T-helper 2 cell treated with Interferon-gamma antibody and Interleukin-4, amounts not matched to agents 100 ng/mL and 5 ng/mL, for 36 hours (primary cell): ENCODE results near the gene GKN1. TPM values are rescaled to one million over a fixed set of nuclear protein-coding genes. Genes with fewer than 3 reads are reported as not detected.
"Not testable (repeated sequence)": the region's sequence is repeated elsewhere in the genome, so short reads cannot be mapped to it uniquely, and the experiment has no call there.

Experiments
- intact Hi-C: fragments of 100-400 bp; cut with micrococcal nuclease; formaldehyde crosslinking; loops from one replicate; pipeline ENCODE4 v1.15.1; 2023
- total RNA-seq: library from RNA; stranded (reverse); gene quantifications from 2 replicates; pipeline ENCODE4 v1.2.3, GENCODE V29; 2022

The GKN1 gene
- not detected in 2 replicates for total RNA-seq

DNA sequence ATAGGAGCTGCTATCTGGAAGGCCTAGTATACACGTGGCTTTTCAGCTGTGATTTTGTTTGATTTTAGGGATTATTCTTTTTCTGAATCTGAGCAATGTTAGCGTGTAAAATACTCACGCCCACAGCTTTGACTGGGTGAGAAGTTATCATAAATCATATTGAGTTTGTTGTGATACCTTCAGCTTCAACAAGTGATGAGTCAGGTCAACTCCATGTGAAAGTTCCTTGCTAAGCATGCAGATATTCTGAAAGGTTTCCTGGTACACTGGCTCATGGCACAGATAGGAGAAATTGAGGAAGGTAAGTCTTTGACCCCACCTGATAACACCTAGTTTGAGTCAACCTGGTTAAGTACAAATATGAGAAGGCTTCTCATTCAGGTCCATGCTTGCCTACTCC, at the start of gene GKN1:
TSS of gene GKN1 (plus strand) at position 386 of the 400 bp plus-strand sequence. CDS start 42 bp downstream, outside the sequence.
- intact Hi-C loops: no loop called here

GRCh38 chr2:68925295-68925896, 49.0 kb upstream of the GKN1 start:
- intact Hi-C loops: loop anchor here (1.0 to 10.0 kb wide), 7 partner anchors 15 to 661 kb away; no protein-coding TSS in a partner anchor

GRCh38 chr2:68926796-68927195, 47.6 kb upstream of the GKN1 start:
- intact Hi-C loops: loop anchor here (5.0 to 10.0 kb wide), 2 partner anchors 319 to 662 kb away; no protein-coding TSS in a partner anchor

DNA sequence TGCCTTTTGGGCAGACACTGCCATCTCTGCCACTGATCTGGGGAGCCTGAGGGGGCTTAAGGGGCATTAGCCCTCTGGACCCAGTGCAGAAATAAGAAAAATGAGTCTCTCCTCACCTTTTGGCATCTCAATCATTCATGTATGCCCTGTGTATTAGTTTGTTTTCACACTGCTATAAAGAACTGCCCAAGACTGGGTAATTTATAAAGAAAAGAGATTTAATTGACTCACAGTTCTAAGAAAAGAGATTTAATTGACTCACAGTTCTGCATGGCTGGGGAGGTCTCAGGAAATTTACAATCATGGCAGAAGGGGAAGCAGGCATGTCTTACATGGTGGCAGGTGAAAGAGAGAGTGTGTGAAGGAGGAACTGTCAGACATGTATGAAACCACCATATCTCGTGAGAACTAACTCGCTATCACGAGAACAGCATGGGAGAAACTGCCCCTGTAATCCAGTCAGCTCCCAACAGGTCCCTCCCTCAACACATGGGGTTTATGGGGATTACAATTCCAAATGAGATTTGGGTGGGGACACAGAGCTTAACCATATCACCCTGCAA, 43.2 kb upstream of the GKN1 start:
- intact Hi-C loops: no loop called here

- intact Hi-C loops: no loop called here
Measured at GRCh38 chr2:68931799-68932198, 42.6 kb upstream of the GKN1 start.

- intact Hi-C loops: no loop called here
Measured at GRCh38 chr2:68932402-68932801, 42.0 kb upstream of the GKN1 start.

DNA sequence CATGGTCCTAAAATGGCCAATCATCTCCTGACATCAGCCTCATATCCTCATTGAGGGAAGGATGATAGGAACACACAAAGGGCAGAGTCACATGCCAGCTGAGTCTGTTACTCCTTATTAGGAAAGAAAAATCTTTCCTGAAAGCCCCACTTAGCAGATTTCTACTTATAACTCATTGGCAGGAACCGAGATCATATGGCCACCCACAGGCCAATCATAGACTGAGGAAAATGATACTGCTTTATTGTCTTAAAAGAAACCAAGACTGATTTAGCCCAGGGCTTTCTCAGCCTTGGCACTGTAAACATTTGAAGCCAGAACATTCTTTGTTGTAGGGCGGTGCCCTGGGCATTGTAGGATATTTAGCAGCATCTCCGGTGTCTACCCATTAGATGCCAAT, 40.4 kb upstream of the GKN1 start:
- intact Hi-C loops: no loop called here

- intact Hi-C loops: no loop called here
Measured at GRCh38 chr2:68935471-68935870, 39.0 kb upstream of the GKN1 start.

DNA sequence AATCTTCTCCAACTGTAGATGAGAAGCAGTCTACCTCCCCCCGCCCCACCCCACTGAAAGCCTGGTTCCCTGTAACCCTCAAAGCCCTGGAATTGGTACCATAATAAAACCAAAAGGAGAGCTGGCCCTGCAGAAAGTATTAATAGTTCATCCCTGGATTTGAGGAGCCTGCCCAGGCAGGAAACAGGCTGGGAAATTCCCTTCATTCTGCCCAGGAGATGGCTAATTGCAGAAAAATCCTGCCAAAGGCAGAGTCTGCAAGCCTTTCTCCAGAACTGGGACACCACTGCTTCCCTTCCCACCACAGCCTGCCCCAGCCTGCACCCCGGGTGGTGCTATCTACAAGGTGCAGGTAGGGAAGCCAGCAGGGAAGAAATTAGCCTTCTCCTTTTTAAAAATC, 38.0 kb upstream of the GKN1 start:
- intact Hi-C loops: no loop called here

- intact Hi-C loops: no loop called here
Measured at GRCh38 chr2:68936889-68937288, 37.5 kb upstream of the GKN1 start.

GRCh38 chr2:68937346-68938055, 36.9 kb upstream of the GKN1 start:
- intact Hi-C loops: no loop called here

- intact Hi-C loops: no loop called here
Measured at GRCh38 chr2:68938938-68939337, 35.5 kb upstream of the GKN1 start.

DNA sequence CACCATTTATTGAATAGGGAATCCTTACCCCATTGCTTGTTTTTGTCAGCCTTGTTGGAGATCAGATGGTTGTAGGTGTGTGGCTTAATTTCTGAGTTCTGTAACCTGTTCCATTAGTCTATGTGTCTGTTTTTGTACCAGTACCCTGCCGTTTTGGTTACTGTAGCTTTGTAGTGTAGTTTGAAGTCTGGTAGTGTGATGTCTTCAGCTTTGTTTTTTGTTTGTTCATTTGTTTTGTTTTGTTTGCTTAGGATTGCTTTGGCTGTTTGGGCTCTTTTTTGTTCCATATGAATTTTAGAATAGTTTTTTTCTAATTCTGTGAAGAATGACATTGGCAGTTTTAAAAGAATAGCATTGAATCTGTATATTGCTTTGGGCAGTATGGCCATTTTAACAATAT, 34.5 kb upstream of the GKN1 start:
- intact Hi-C loops: no loop called here

DNA sequence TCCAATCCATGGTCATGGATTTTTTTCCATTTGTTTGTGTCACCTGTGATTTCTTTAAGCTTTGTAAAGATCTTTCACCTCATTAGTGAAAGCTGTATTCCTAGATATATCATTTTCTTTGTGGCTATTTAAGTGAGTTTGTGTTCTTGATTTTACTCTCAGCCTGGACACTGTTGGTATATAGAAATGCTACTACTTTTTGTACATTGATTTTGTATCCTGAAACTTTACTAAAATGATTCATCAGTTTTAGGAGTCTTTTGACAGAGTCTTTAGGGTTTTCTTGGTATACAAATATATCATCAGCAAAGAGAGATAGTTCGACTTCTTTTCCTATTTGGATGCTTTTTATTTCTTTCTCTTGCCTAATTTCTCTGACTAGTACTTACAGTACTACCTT, 34.1 kb upstream of the GKN1 start:
- intact Hi-C loops: no loop called here

GRCh38 chr2:68942827-68943226, 31.6 kb upstream of the GKN1 start:
- intact Hi-C loops: no loop called here

DNA sequence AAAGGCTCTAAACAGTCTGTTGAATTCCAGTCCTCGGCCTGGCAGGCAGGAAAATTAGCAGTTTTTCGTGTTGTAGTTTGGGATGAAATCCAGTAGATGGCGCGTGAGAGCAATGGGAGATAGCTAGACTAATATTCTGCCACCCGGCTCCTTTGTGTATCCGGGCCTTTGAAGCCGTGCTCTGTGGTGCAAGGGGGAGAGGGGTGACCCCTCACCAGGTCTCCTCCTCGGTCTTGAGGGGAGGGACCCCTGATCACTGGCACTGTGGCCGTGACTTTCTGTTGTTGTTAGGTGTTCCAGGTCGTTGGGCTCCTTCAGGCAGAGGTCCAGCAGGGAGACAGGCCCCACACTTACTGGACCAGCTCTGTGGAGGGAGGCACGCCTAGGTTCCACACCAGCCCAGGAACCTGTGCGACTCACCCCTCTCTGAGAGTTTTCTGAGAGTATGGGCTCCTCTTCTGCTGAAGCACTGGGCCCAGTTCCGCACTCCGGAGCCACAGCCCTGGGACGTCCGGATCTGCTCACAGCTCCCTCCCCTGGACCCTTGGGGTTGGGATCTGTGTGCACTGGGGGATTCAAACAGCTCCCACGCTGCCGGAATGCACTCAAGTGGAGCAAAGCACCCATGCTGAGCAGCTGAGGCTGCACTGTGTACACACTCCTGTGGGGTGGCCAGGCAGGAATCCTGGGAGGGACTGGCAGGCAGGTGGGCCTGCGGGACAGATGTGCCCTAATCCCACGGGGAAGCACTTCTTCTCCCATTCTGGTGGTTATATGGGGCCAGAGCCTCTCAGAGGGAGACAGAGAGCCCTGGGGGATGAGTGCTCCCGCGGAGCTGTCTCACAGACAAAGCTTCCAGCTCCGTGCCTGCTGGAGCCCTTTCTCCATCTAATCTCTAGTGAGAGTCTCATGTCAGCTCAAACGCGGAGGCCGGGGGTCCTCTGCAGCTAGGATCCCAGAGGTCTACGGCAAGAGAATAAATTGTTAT, 30.6 kb upstream of the GKN1 start:
- intact Hi-C loops: no loop called here

DNA sequence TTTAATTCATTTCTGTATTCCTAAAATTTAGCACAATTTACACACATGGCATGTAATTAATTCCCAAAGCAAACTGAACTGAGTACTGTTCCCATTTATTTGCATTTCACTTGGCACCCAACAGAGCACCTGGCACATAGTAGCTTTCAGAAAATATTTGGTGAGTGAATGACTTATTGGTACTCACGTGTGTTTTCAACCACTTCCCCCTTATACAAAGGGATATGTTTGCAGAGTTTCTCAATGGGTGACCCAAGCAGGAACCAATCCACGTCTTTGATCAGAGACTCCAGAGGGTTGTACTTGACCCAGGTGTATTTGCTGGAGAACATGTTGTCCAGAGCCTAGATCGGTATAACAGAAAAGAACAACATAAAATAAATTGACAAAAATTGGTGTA, 28.3 kb upstream of the GKN1 start:
- intact Hi-C loops: no loop called here

GRCh38 chr2:68948710-68949109, 25.7 kb upstream of the GKN1 start:
- intact Hi-C loops: no loop called here

DNA sequence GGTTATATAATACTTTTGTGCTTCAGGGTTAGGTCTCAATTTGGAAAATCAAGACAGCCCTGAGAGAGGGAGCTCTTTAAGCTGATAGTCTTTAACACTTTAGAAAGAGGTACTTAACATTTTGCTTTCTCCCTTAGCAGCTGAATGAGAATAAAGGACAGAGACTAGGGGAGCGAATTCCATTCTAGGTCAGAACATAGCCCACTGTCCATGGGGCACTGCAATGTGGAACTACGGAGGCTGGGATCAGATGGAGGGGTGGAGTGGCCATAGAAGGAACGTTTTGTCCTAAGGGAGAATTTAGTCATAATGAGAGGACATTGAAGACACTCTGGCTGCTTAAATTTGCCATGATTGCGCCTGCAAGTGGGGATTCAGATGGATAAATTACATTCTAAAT, 22.5 kb upstream of the GKN1 start:
- intact Hi-C loops: no loop called here

GRCh38 chr2:68952887-68953521, 21.4 kb upstream of the GKN1 start, which contains the start of gene GKN2:
Gene GKN2 (minus strand): TSS chr2:68952893. CDS start chr2:68952861, 32 bp downstream.
- intact Hi-C loops: no loop called here

- intact Hi-C loops: not testable (repeated sequence)
Measured at GRCh38 chr2:68955432-68955831, 19.0 kb upstream of the GKN1 start.
